HL-60/S4 treated with retinoic acid at 250 ng/mL for 4 days and 3 days (cell line): ENCODE data around the gene CHST8.

Experiments used
- in situ Hi-C: fragments of 300-500 bp; cut with MboI; formaldehyde crosslinking; loops from 2 replicates; pipeline ENCODE4 v1.7.0; 2022; ENCODE audit warnings: low sequenced_read_pairs

CHST8 gene

DNA sequence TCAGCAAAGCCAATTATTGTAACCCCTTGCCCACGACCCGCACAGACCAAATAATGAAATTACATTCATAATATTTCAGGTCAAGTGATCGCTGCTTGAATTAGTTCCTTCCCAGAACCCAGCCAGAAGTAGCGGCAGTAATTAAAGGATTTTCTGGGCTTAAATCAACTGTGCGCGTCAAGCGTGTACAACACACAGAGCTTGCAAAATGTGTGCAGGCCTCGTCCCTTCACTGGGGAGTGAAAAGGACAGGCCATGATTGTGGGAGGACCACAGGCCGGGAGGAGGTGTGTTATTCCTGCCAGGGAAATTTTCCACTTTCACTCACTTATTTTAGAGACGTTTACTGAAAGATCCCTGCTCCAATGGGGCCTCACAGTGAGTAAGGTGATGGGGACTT lies 84.9 kb downstream of the CHST8 start:
- in situ Hi-C loops, result no loop called here

- in situ Hi-C loops, result no loop called here
Measured at GRCh38 chr19:33712268-33712667, 90.5 kb downstream of the CHST8 start.

- in situ Hi-C loops, result no loop called here
Measured at GRCh38 chr19:33713194-33713593, 91.4 kb downstream of the CHST8 start.

GRCh38 chr19:33714149-33714548 lies 92.4 kb downstream of the CHST8 start:
- in situ Hi-C loops, result no loop called here

DNA sequence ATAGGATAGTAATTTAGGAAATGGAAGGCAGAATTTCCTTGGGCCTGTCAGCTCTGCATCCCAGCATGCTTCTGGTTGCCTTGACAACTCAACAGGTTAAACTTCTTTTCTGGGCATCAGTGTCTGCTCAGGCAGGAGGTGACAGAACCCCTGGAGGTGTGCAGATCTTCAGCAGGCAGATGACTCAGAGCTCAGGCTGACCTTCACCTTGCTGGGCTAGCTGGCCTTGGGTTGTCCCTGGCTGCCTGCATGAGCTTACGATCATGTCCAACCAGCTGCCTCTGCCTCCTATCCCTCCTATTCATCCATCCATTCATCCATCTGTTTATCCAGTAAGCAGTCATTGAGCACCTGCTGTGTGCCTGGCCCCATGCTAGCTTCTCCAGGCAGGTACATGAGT lies 93.7 kb downstream of the CHST8 start:
- in situ Hi-C loops, result no loop called here

DNA sequence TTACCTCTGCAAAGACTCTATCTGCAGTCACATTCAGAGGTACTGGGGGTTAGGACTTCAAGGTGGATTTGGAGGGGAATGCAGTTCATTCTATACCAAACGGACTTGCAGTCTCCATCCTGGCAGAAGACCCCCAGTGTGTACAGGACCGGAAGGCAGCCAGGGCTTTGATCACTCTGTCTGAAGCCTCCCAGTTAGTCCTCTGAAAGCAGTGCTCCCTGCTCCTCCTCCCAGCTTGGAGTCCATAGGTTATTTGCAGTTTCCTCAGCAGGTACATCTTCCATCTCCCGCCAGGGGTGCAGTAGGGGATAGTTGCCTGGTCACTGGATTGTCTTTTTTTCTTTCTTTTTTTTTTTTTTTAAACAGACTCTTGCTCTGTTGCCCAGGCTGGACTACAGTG lies 96.1 kb downstream of the CHST8 start:
- in situ Hi-C loops, result no loop called here

- in situ Hi-C loops, result no loop called here
Measured at GRCh38 chr19:33718651-33719254, 97.0 kb downstream of the CHST8 start.

GRCh38 chr19:33719366-33720154 lies 97.8 kb downstream of the CHST8 start:
- in situ Hi-C loops, result no loop called here

GRCh38 chr19:33720155-33720493 lies 98.4 kb downstream of the CHST8 start:
- in situ Hi-C loops, result no loop called here

- in situ Hi-C loops, result no loop called here
Measured at GRCh38 chr19:33720691-33721682, 99.2 kb downstream of the CHST8 start.

DNA sequence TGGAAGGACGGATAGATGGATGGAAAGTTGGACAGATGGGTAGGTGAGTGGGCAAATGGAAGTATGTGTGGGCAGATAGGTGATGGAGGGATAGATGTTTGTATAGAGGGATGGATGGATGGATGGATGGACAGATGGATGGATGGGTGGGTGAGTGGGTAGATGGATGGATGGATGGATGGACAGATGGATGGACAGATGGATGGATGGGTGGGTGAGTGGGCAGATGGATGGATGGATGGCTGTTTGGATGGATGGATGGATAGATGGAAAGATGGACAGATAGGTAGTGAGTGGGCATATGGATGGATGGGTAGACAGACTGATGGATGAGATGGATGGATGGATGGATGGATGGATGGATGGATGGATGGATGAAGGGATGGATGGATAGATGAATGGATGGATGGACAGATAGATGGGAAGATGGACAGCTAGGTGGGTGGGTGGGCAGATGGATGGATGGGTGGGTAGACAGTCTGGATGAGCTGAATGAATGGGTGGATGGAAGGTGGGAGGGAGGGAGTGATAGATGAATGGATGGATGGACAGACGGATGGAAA lies 100.1 kb downstream of the CHST8 start:
- in situ Hi-C loops, result no loop called here

- in situ Hi-C loops, result no loop called here
Measured at GRCh38 chr19:33722456-33723239, 100.9 kb downstream of the CHST8 start.

DNA sequence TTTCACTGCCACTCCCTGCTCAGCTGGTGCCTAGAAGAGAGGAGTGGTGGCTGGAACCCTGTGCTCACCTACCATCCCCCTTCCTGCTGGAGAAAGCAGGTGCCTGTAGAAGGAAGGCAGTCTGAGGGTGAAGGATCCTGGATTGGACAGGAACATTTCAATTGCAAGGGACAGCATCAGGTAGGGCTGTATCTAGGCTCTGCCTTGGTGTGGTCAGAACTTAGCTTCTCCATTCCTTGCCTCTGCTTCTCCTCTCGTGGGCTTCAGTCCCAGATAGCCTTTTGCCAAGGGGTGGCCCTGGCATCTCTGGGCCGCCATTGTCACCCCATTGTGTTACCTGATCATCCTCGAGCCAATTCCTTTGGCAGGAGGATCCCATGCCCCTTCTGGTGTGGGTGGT lies 101.8 kb downstream of the CHST8 start:
- in situ Hi-C loops, result no loop called here

DNA sequence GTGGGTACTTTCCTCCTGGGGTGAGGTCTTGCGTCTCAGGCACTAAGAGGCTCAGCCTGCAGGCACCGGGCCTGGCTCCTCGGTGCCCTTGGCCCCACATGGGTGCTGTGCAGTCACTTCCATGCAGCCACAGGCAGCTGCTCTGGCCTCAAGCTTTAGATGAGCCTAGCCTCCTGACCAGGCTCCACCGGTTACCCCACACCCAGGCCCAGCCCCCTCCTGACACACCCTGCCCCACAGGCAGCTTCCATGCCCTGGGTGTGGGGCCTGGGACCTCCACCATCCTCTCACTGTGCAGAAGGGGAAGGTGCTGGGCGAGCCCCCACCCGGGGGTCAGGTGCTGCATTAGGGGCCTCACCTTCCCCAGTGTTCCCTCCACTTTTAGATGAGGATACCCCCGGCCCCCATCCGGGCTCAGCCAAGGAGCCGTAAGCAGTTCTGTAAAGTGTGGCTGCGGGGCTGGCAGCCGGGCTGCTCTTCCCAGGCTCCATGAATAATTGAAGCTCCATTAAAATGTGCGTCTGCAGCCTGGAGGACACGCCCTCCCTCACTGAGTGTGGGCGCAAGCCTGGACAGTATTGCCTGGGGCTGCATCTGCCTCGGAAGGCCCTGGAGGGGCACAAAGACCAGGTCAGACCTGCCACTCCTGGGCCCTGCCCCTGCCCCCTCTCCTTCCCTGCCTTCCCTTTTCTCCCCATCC lies 102.4 kb downstream of the CHST8 start:
- in situ Hi-C loops, result no loop called here

DNA sequence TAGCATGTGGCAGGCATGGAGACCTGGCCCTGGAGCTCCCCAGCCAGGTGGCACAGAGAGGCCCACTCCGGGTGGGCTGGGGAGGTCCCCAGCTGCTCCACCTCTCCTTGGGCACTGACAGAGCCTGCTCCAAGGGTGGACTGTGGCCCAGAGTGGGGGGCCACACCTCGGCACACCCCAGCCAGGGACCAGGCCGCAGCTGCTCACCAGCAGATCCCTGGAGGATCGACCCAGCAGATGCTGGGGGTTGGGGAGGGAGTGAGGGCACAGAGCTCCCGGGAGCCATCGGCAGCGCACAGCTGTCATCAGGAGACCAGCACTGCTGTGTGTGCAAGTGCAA lies 102.9 kb downstream of the CHST8 start:
- in situ Hi-C loops, result no loop called here

DNA sequence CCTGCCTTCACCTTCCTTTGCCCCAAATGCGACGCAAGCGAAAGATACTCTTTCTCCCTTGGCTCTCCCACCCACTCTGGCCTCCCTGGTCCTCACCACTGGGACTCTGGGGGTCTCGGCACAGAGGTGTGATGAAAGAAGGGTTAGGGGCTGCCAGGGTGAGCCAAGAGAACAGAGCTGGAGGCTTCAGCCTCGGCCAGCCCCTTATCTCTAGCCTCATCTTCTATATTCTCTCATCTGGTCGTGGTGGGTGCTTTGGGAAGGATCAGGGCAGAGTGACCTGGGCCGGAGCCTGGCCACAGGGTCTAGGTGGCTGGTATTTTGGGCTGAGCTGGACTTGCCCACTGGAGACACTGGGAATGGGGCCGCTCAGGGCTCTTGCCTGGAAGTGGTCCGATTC lies 103.8 kb downstream of the CHST8 start:
- in situ Hi-C loops, result no loop called here

- in situ Hi-C loops, result no loop called here
Measured at GRCh38 chr19:33726756-33727155, 105.0 kb downstream of the CHST8 start.

DNA sequence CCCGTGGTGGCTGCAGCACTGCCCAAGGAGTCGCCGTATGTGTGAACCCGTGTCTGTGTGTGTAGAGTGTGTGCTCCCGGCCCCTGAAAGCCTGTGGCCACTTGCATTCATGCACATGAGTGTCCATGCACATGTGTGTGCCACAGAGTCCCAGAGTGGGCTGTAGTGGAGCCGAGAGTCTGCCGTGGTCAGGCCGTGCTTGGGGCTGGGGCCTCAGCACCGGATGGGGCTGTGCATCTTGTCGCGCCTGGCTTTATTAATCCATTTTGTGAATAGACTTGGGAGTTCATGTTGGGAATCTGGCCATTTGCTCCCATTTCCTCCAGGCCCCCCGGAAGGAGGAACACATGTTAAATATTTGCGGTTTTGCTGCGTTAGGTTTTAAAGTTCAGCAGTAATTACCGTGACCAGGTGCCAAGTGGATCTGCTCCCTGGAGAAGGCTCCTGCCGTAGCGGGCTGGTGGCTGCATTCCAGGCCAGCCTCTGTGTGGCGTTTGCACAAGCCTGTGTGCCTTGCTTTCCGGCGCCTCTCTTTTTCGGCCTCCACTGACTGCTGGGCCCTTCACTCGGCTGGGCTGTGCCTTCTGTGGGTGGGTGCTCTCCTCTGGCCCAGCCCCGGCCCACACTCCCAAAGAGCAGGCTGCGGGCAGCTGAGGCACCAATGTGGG lies 105.7 kb downstream of the CHST8 start:
- in situ Hi-C loops, result no loop called here

DNA sequence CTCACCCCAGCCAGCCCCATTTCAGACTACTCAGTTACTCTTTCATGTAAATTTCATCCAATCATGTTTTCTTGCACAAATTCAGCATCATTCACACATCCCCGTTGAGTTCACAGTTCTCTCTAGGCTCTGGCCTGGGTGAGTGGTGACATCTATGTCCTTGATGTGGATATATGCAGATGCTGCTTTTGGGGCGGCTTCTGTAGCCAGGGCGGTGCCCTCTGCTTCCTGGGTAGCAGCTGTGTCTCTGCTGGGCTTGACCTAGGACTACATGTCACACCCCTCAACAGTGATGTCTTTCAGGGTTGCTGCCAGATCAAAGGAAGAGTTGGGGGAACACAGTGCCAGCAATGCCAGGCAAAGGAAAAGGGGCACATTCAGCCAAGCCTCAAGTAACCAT lies 106.4 kb downstream of the CHST8 start:
- in situ Hi-C loops, result no loop called here
